Uterine smooth muscle cell (primary cell): Measurements from ENCODE around the gene ZNF414. TPM values are rescaled to one million over a fixed set of nuclear protein-coding genes. Genes with fewer than 3 reads are reported as not detected.

Source experiments
- total RNA-seq: library from RNA; depleted of rRNA; stranded (reverse); fragments of >200 nt; gene quantifications from 2 replicates; pipeline ENCODE4 v1.2.3, GENCODE V29; 2014

The ZNF414 gene
- total RNA-seq, result 4.0 and 5.2 TPM in 2 replicates

GRCh38 chr19:8513687-8514504 is at the start of gene ZNF414:
ZNF414 (minus strand) TSS chr19:8514167; CDS start chr19:8514046, 121 bp downstream.

Other genes with a start within 250 kb of the ZNF414 start
- gene CD320, start 205.8 kb downstream of the ZNF414 start, total RNA-seq, result 32.3 and 33.1 TPM in 2 replicates
- gene NDUFA7, start 192.8 kb downstream of the ZNF414 start, total RNA-seq, result 12.5 and 15.1 TPM in 2 replicates
- gene RPS28, start 192.7 kb downstream of the ZNF414 start, total RNA-seq, result 175 and 215 TPM in 2 replicates
- 0.25 and 0.33 TPM in 2 replicates for gene KANK3, start 170.9 kb downstream of the ZNF414 start, total RNA-seq
- gene ANGPTL4, start 150.0 kb downstream of the ZNF414 start, total RNA-seq, result 1.9 and 2.4 TPM in 2 replicates
- gene RAB11B, start 123.8 kb downstream of the ZNF414 start, total RNA-seq, result 31.9 and 35.2 TPM in 2 replicates
- gene MARCHF2, start 100.9 kb downstream of the ZNF414 start, total RNA-seq, result 43.7 and 89.2 TPM in 2 replicates
- 68.5 and 123 TPM in 2 replicates for gene HNRNPM, start 69.2 kb downstream of the ZNF414 start, total RNA-seq
- not detected in 2 replicates for gene PRAM1, start 11.5 kb downstream of the ZNF414 start, total RNA-seq
- 0.12 and 0.22 TPM in 2 replicates for gene MYO1F, start 63.3 kb upstream of the ZNF414 start, total RNA-seq
- 5.2 and 14.6 TPM in 2 replicates for gene ADAMTS10, start 96.5 kb upstream of the ZNF414 start, total RNA-seq
- gene NFILZ, start 116.5 kb upstream of the ZNF414 start, total RNA-seq, result not detected in 2 replicates
- gene ACTL9, start 184.6 kb upstream of the ZNF414 start, total RNA-seq, result not detected in 2 replicates
- not detected in 2 replicates for gene OR2Z1, start 207.5 kb upstream of the ZNF414 start, total RNA-seq